ENCODE data around the gene CA5A. TPM values are rescaled to one million over a fixed set of nuclear protein-coding genes. Genes with fewer than 3 reads are reported as not detected.

The CA5A gene
- total and polyA plus RNA-seq, 2 of the 13 experiments (the other 11 are each of a cell fraction or from before 2014, with no cell fraction given) = 66.8 to 106 TPM

DNA sequence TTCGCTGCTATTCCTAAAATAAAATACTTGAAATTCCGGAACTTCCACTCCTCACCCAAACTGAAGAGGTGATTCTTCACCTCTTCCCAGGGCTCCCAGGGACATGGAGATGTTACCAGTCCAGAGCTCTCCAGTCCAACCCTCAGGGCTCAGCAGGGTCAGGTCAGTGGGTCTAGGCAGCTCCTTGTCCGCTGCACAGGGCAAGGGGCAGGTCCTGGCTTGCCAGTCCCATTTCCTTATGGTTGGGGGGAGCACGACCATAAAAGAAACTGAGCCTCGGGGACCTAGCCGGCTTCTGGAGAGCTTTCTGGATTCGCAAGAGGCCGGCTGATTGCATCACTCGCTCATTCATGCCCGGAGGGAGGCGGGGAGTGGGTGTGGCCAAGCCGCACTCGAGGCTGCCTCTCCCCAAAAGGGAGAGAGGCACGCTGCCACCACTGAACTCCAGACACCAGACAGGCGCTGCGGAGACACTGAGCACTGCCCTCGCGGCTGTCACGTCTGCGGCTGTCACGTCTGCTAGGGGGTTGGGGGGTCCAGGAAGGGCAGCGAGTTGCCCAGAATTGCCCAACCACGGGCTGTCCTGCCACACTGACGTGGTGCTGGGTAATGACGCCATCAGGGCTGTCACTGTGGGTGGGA is 82.8 kb downstream of the CA5A start:
- H3K27me3 ChIP-seq (ENCODE audit: control insufficient read depth in 1 of 2, insufficient read depth in 2 of 2, low read length in 2 of 2) = no peaks in the 10 kb centered on the region
- H2AFZ ChIP-seq (ENCODE audit: low read length) = no peak overlapping the region
- H3K4me2 ChIP-seq (ENCODE audit: low read depth, low read length) = peak overlapping the region; percentile 77
- 17% methylated on average over 11 of the region's 25 CpGs for WGBS (ENCODE audit: low lambda C conversion rate)
- intact Hi-C loops (cut with micrococcal nuclease; ENCODE audit: unreplicated experiment) = loop anchor here (10.0 kb wide), 1 partner anchor 469 kb away; the partner anchor contains the start of gene FBXO31
- H3K27ac ChIP-seq (ENCODE audit: extremely low read length, insufficient read depth, low read length) = peak overlapping the region; percentile 98
- peaks cover 24 to 50% of the 10 kb centered on the region in 2 experiments for H3K36me3 ChIP-seq (replicated peaks in 1 of 2; ENCODE audit: control insufficient read depth in 1 of 2, insufficient read depth in 2 of 2, low read length in 2 of 2)
- DNase-seq (ENCODE audit: low spot score) = peak; percentile 89
- no TSS peak for BruUV-seq (replicated peaks)
- peak overlapping the region; percentile 81 for H3K9ac ChIP-seq (ENCODE audit: insufficient read depth, low read depth, low read length)
- in situ Hi-C loops (cut with HindIII; ENCODE audit: extremely low pct_ligation_motif_present, low pct_unique_long_range_greater_than_20kb) = loop anchor here (5.0 to 25.0 kb wide), 2 partner anchors 76 to 466 kb away; partner anchors contain the start of genes FBXO31 and MAP1LC3B
- peaks cover 86% of the 10 kb centered on the region for H3K79me2 ChIP-seq (ENCODE audit: insufficient read depth, low read length)
- FAIRE-seq = no peak
- ChIA-PET POLR2A (interaction anchor here (0.6 to 9.4 kb wide), 12 partner anchors 11 to 1984 kb away, joined by 3 to 399 read pairs (median 4); partner anchors contain the start of genes BANP and SLC7A5), CTCF (ENCODE audit: low intra/inter-chr PET ratio, low total read pairs) (interaction anchor here (0.8 to 0.9 kb wide), 2 partner anchors 18 to 75 kb away, joined by 3 read pairs; no protein-coding TSS in a partner anchor)
- peak overlapping the region in 2 of 3 experiments; percentile 18 to 62; a peak in 4 of 6 replicates for H3K4me3 ChIP-seq (replicated peaks in 1 of 3; ENCODE audit: insufficient read depth in 1 of 3, low read depth in 2 of 3, low read length in 3 of 3)
- ATAC-seq = peak; percentile 2
- H3K4me1 ChIP-seq (ENCODE audit: insufficient read depth, low read length) = peaks cover 100% of the 10 kb centered on the region
- no peaks in the 10 kb centered on the region for H3K9me3 ChIP-seq (ENCODE audit: low read length)
- H4K20me1 ChIP-seq (ENCODE audit: insufficient read depth, low read length) = peaks cover 12% of the 10 kb centered on the region
- no peak for TF ChIP-seq ZNF501 (CRISPR knock-in tag; IDR thresholded peaks at IDR 0.05)
- peak; percentile 56 for TF ChIP-seq NCOR1 (IDR thresholded peaks at IDR 0.05; ENCODE audit: borderline replicate concordance, low read length)
- TF ChIP-seq, protein P1, sequence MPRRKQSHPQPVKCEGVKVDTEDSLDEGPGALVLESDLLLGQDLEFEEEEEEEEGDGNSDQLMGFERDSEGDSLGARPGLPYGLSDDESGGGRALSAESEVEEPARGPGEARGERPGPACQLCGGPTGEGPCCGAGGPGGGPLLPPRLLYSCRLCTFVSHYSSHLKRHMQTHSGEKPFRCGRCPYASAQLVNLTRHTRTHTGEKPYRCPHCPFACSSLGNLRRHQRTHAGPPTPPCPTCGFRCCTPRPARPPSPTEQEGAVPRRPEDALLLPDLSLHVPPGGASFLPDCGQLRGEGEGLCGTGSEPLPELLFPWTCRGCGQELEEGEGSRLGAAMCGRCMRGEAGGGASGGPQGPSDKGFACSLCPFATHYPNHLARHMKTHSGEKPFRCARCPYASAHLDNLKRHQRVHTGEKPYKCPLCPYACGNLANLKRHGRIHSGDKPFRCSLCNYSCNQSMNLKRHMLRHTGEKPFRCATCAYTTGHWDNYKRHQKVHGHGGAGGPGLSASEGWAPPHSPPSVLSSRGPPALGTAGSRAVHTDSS (CRISPR knock-in tag; conservative IDR thresholded peaks at IDR 0.05) = no peak
- 0 out of 2 replicates have a peak, but pooled peaks have one; percentile 47 for TF ChIP-seq ZFYVE20 (CRISPR knock-in tag; IDR thresholded peaks at IDR 0.05; ENCODE audit: borderline replicate concordance, low read depth)
- no peak for TF ChIP-seq SRF (IDR thresholded peaks at IDR 0.05; ENCODE audit: low read depth, low read length)
- 0 out of 2 replicates have a peak, but pooled peaks have one; percentile 10 for TF ChIP-seq STAG1 (CRISPR knock-in tag; IDR thresholded peaks at IDR 0.05)
- no peak for TF ChIP-seq SOX13 (IDR thresholded peaks at IDR 0.05)
- TF ChIP-seq SOX13 (CRISPR knock-in tag; conservative IDR thresholded peaks at IDR 0.05 in 1 of 2, IDR thresholded peaks at IDR 0.05 in 1 of 2) = peak in 1 of 2 experiments; percentile 76; a peak in 2 of 4 replicates
- 0 out of 2 replicates have a peak, but pooled peaks have one; percentile 33 for TF ChIP-seq FIP1L1 (IDR thresholded peaks at IDR 0.05; ENCODE audit: borderline replicate concordance, insufficient read depth, low read depth, low read length)
- peak in 1 of 2 experiments; percentile 82; a peak in 2 of 4 replicates for TF ChIP-seq POLR2A (IDR thresholded peaks at IDR 0.05; ENCODE audit: insufficient read depth in 1 of 2, low read depth in 2 of 2, low read length in 2 of 2)
- no peak for TF ChIP-seq ZNF251 (CRISPR knock-in tag; IDR thresholded peaks at IDR 0.05)
- peak; percentile 60; the same call in 1 of the 2 replicates for TF ChIP-seq ZNF878 (CRISPR knock-in tag; IDR thresholded peaks at IDR 0.05)
- no peak for TF ChIP-seq RBAK (CRISPR knock-in tag; IDR thresholded peaks at IDR 0.05)
- TF ChIP-seq, protein P2, sequence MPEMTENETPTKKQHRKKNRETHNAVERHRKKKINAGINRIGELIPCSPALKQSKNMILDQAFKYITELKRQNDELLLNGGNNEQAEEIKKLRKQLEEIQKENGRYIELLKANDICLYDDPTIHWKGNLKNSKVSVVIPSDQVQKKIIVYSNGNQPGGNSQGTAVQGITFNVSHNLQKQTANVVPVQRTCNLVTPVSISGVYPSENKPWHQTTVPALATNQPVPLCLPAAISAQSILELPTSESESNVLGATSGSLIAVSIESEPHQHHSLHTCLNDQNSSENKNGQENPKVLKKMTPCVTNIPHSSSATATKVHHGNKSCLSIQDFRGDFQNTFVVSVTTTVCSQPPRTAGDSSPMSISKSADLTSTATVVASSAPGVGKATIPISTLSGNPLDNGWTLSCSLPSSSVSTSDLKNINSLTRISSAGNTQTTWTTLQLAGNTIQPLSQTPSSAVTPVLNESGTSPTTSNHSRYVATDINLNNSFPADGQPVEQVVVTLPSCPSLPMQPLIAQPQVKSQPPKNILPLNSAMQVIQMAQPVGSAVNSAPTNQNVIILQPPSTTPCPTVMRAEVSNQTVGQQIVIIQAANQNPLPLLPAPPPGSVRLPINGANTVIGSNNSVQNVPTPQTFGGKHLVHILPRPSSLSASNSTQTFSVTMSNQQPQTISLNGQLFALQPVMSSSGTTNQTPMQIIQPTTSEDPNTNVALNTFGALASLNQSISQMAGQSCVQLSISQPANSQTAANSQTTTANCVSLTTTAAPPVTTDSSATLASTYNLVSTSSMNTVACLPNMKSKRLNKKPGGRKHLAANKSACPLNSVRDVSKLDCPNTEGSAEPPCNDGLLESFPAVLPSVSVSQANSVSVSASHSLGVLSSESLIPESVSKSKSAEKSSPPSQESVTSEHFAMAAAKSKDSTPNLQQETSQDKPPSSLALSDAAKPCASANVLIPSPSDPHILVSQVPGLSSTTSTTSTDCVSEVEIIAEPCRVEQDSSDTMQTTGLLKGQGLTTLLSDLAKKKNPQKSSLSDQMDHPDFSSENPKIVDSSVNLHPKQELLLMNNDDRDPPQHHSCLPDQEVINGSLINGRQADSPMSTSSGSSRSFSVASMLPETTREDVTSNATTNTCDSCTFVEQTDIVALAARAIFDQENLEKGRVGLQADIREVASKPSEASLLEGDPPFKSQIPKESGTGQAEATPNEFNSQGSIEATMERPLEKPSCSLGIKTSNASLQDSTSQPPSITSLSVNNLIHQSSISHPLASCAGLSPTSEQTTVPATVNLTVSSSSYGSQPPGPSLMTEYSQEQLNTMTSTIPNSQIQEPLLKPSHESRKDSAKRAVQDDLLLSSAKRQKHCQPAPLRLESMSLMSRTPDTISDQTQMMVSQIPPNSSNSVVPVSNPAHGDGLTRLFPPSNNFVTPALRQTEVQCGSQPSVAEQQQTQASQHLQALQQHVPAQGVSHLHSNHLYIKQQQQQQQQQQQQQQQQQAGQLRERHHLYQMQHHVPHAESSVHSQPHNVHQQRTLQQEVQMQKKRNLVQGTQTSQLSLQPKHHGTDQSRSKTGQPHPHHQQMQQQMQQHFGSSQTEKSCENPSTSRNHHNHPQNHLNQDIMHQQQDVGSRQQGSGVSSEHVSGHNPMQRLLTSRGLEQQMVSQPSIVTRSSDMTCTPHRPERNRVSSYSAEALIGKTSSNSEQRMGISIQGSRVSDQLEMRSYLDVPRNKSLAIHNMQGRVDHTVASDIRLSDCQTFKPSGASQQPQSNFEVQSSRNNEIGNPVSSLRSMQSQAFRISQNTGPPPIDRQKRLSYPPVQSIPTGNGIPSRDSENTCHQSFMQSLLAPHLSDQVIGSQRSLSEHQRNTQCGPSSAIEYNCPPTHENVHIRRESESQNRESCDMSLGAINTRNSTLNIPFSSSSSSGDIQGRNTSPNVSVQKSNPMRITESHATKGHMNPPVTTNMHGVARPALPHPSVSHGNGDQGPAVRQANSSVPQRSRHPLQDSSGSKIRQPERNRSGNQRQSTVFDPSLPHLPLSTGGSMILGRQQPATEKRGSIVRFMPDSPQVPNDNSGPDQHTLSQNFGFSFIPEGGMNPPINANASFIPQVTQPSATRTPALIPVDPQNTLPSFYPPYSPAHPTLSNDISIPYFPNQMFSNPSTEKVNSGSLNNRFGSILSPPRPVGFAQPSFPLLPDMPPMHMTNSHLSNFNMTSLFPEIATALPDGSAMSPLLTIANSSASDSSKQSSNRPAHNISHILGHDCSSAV (CRISPR knock-in tag; IDR thresholded peaks at IDR 0.05; ENCODE audit: borderline replicate concordance) = no peak
